ENCODE data around the gene L3MBTL4.

L3MBTL4 gene

GRCh38 chr18:6315517-6316331 is 99.0 kb downstream of the L3MBTL4 start:
- Histone ChIP-seq H3K27ac (ENCODE audit: low read depth, low read length) (no peak overlapping the region), H3K9ac (ENCODE audit: low read depth in 1 of 2, low read length in 2 of 2) (peak overlapping the region in 1 of 2 donors; percentile 54), H3K4me1 (ENCODE audit: control insufficient read depth in 1 of 2, insufficient read depth in 2 of 2, low read length in 2 of 2) (peaks cover 0 to 11% of the 10 kb centered on the region in 2 donors), H3K27me3 (ENCODE audit: control insufficient read depth in 1 of 2, insufficient read depth in 2 of 2, low read length in 2 of 2) (no peaks in the 10 kb centered on the region), H3K9me3 (ENCODE audit: control insufficient read depth in 1 of 2, low read length in 2 of 2) (no peaks in the 10 kb centered on the region), H3K4me3 (ENCODE audit: low read depth in 1 of 2, low read length in 2 of 2) (peak overlapping the region; percentile 45 to 46), H3K36me3 (ENCODE audit: control insufficient read depth in 1 of 2, insufficient read depth in 2 of 2, low read length in 2 of 2) (no peaks in the 10 kb centered on the region)

GRCh38 chr18:6313415-6313814 is 101.3 kb downstream of the L3MBTL4 start:
- H3K4me1 ChIP-seq (ENCODE audit: control insufficient read depth in 1 of 2, insufficient read depth in 2 of 2, low read length in 2 of 2), result peaks cover 0 to 11% of the 10 kb centered on the region in 2 donors
- no peaks in the 10 kb centered on the region for H3K9me3 ChIP-seq (ENCODE audit: control insufficient read depth in 1 of 2, low read length in 2 of 2)
- H3K36me3 ChIP-seq (ENCODE audit: control insufficient read depth in 1 of 2, insufficient read depth in 2 of 2, low read length in 2 of 2), result peaks cover 0 to 4% of the 10 kb centered on the region in 2 donors
- H3K27ac ChIP-seq (ENCODE audit: low read depth, low read length), result no peak overlapping the region
- no peaks in the 10 kb centered on the region for H3K27me3 ChIP-seq (ENCODE audit: control insufficient read depth in 1 of 2, insufficient read depth in 2 of 2, low read length in 2 of 2)
- H3K9ac ChIP-seq (ENCODE audit: low read depth in 1 of 2, low read length in 2 of 2), result no peak overlapping the region
- H3K4me3 ChIP-seq (ENCODE audit: low read depth in 1 of 2, low read length in 2 of 2), result no peak overlapping the region

- Histone ChIP-seq H3K4me1 (ENCODE audit: control insufficient read depth in 1 of 2, insufficient read depth in 2 of 2, low read length in 2 of 2) (peaks cover 0 to 11% of the 10 kb centered on the region in 2 donors), H3K27me3 (ENCODE audit: control insufficient read depth in 1 of 2, insufficient read depth in 2 of 2, low read length in 2 of 2) (no peaks in the 10 kb centered on the region), H3K9ac (ENCODE audit: low read depth in 1 of 2, low read length in 2 of 2) (no peak overlapping the region), H3K27ac (ENCODE audit: low read depth, low read length) (no peak overlapping the region), H3K4me3 (ENCODE audit: low read depth in 1 of 2, low read length in 2 of 2) (no peak overlapping the region), H3K9me3 (ENCODE audit: control insufficient read depth in 1 of 2, low read length in 2 of 2) (no peaks in the 10 kb centered on the region), H3K36me3 (ENCODE audit: control insufficient read depth in 1 of 2, insufficient read depth in 2 of 2, low read length in 2 of 2) (peaks cover 0 to 4% of the 10 kb centered on the region in 2 donors)
These were observed 103.1 kb downstream of the L3MBTL4 start for GRCh38 chr18:6311456-6312215.

- Histone ChIP-seq H3K4me3 (ENCODE audit: low read depth in 1 of 2, low read length in 2 of 2) (no peak overlapping the region), H3K27ac (ENCODE audit: low read depth, low read length) (no peak overlapping the region), H3K27me3 (ENCODE audit: control insufficient read depth in 1 of 2, insufficient read depth in 2 of 2, low read length in 2 of 2) (no peaks in the 10 kb centered on the region), H3K9me3 (ENCODE audit: control insufficient read depth in 1 of 2, low read length in 2 of 2) (no peaks in the 10 kb centered on the region), H3K4me1 (ENCODE audit: control insufficient read depth in 1 of 2, insufficient read depth in 2 of 2, low read length in 2 of 2) (peaks cover 0 to 6% of the 10 kb centered on the region in 2 donors), H3K9ac (ENCODE audit: low read depth in 1 of 2, low read length in 2 of 2) (no peak overlapping the region), H3K36me3 (ENCODE audit: control insufficient read depth in 1 of 2, insufficient read depth in 2 of 2, low read length in 2 of 2) (peaks cover 0 to 4% of the 10 kb centered on the region in 2 donors)
These were observed 104.0 kb downstream of the L3MBTL4 start for GRCh38 chr18:6310714-6311113.

GRCh38 chr18:6297875-6298274 is 116.8 kb downstream of the L3MBTL4 start:
- no peaks in the 10 kb centered on the region for H3K4me1 ChIP-seq (ENCODE audit: control insufficient read depth in 1 of 2, insufficient read depth in 2 of 2, low read length in 2 of 2)
- H3K9ac ChIP-seq (ENCODE audit: low read depth in 1 of 2, low read length in 2 of 2), result no peak overlapping the region
- H3K9me3 ChIP-seq (ENCODE audit: control insufficient read depth in 1 of 2, low read length in 2 of 2), result no peaks in the 10 kb centered on the region
- H3K27me3 ChIP-seq (ENCODE audit: control insufficient read depth in 1 of 2, insufficient read depth in 2 of 2, low read length in 2 of 2), result no peaks in the 10 kb centered on the region
- H3K27ac ChIP-seq (ENCODE audit: low read depth, low read length), result no peak overlapping the region
- H3K4me3 ChIP-seq (ENCODE audit: low read depth in 1 of 2, low read length in 2 of 2), result no peak overlapping the region
- no peaks in the 10 kb centered on the region for H3K36me3 ChIP-seq (ENCODE audit: control insufficient read depth in 1 of 2, insufficient read depth in 2 of 2, low read length in 2 of 2)

- no peaks in the 10 kb centered on the region for H3K27me3 ChIP-seq (ENCODE audit: control insufficient read depth in 1 of 2, insufficient read depth in 2 of 2, low read length in 2 of 2)
- H3K4me1 ChIP-seq (ENCODE audit: control insufficient read depth in 1 of 2, insufficient read depth in 2 of 2, low read length in 2 of 2), result no peaks in the 10 kb centered on the region
- no peak overlapping the region for H3K9ac ChIP-seq (ENCODE audit: low read depth in 1 of 2, low read length in 2 of 2)
- no peaks in the 10 kb centered on the region for H3K9me3 ChIP-seq (ENCODE audit: control insufficient read depth in 1 of 2, low read length in 2 of 2)
- H3K4me3 ChIP-seq (ENCODE audit: low read depth in 1 of 2, low read length in 2 of 2), result no peak overlapping the region
- no peak overlapping the region for H3K27ac ChIP-seq (ENCODE audit: low read depth, low read length)
- no peaks in the 10 kb centered on the region for H3K36me3 ChIP-seq (ENCODE audit: control insufficient read depth in 1 of 2, insufficient read depth in 2 of 2, low read length in 2 of 2)
These were observed 120.4 kb downstream of the L3MBTL4 start for GRCh38 chr18:6294148-6294784.

GRCh38 chr18:6289843-6290242 is 124.9 kb downstream of the L3MBTL4 start:
- no peak overlapping the region for H3K9ac ChIP-seq (ENCODE audit: low read depth in 1 of 2, low read length in 2 of 2)
- H3K36me3 ChIP-seq (ENCODE audit: control insufficient read depth in 1 of 2, insufficient read depth in 2 of 2, low read length in 2 of 2), result no peaks in the 10 kb centered on the region
- H3K4me3 ChIP-seq (ENCODE audit: low read depth in 1 of 2, low read length in 2 of 2), result no peak overlapping the region
- H3K27me3 ChIP-seq (ENCODE audit: control insufficient read depth in 1 of 2, insufficient read depth in 2 of 2, low read length in 2 of 2), result no peaks in the 10 kb centered on the region
- no peaks in the 10 kb centered on the region for H3K9me3 ChIP-seq (ENCODE audit: control insufficient read depth in 1 of 2, low read length in 2 of 2)
- H3K27ac ChIP-seq (ENCODE audit: low read depth, low read length), result no peak overlapping the region
- no peaks in the 10 kb centered on the region for H3K4me1 ChIP-seq (ENCODE audit: control insufficient read depth in 1 of 2, insufficient read depth in 2 of 2, low read length in 2 of 2)

- Histone ChIP-seq H3K4me1 (ENCODE audit: control insufficient read depth in 1 of 2, insufficient read depth in 2 of 2, low read length in 2 of 2) (peaks cover 0 to 7% of the 10 kb centered on the region in 2 donors), H3K9ac (ENCODE audit: low read depth in 1 of 2, low read length in 2 of 2) (no peak overlapping the region), H3K4me3 (ENCODE audit: low read depth in 1 of 2, low read length in 2 of 2) (no peak overlapping the region), H3K27ac (ENCODE audit: low read depth, low read length) (no peak overlapping the region), H3K36me3 (ENCODE audit: control insufficient read depth in 1 of 2, insufficient read depth in 2 of 2, low read length in 2 of 2) (no peaks in the 10 kb centered on the region), H3K9me3 (ENCODE audit: control insufficient read depth in 1 of 2, low read length in 2 of 2) (no peaks in the 10 kb centered on the region), H3K27me3 (ENCODE audit: control insufficient read depth in 1 of 2, insufficient read depth in 2 of 2, low read length in 2 of 2) (no peaks in the 10 kb centered on the region)
These were observed 128.1 kb downstream of the L3MBTL4 start for GRCh38 chr18:6286585-6286984.

- peaks cover 0 to 7% of the 10 kb centered on the region in 2 donors for H3K4me1 ChIP-seq (ENCODE audit: control insufficient read depth in 1 of 2, insufficient read depth in 2 of 2, low read length in 2 of 2)
- H3K27me3 ChIP-seq (ENCODE audit: control insufficient read depth in 1 of 2, insufficient read depth in 2 of 2, low read length in 2 of 2), result no peaks in the 10 kb centered on the region
- H3K9ac ChIP-seq (ENCODE audit: low read depth in 1 of 2, low read length in 2 of 2), result no peak overlapping the region
- no peaks in the 10 kb centered on the region for H3K36me3 ChIP-seq (ENCODE audit: control insufficient read depth in 1 of 2, insufficient read depth in 2 of 2, low read length in 2 of 2)
- no peak overlapping the region for H3K27ac ChIP-seq (ENCODE audit: low read depth, low read length)
- H3K9me3 ChIP-seq (ENCODE audit: control insufficient read depth in 1 of 2, low read length in 2 of 2), result no peaks in the 10 kb centered on the region
- H3K4me3 ChIP-seq (ENCODE audit: low read depth in 1 of 2, low read length in 2 of 2), result no peak overlapping the region
These were observed 129.9 kb downstream of the L3MBTL4 start for GRCh38 chr18:6284761-6285160.

GRCh38 chr18:6284300-6284699 is 130.4 kb downstream of the L3MBTL4 start:
- H3K4me1 ChIP-seq (ENCODE audit: control insufficient read depth in 1 of 2, insufficient read depth in 2 of 2, low read length in 2 of 2), result peaks cover 0 to 7% of the 10 kb centered on the region in 2 donors
- no peak overlapping the region for H3K4me3 ChIP-seq (ENCODE audit: low read depth in 1 of 2, low read length in 2 of 2)
- H3K36me3 ChIP-seq (ENCODE audit: control insufficient read depth in 1 of 2, insufficient read depth in 2 of 2, low read length in 2 of 2), result no peaks in the 10 kb centered on the region
- H3K27ac ChIP-seq (ENCODE audit: low read depth, low read length), result no peak overlapping the region
- H3K9ac ChIP-seq (ENCODE audit: low read depth in 1 of 2, low read length in 2 of 2), result no peak overlapping the region
- H3K27me3 ChIP-seq (ENCODE audit: control insufficient read depth in 1 of 2, insufficient read depth in 2 of 2, low read length in 2 of 2), result no peaks in the 10 kb centered on the region
- no peaks in the 10 kb centered on the region for H3K9me3 ChIP-seq (ENCODE audit: control insufficient read depth in 1 of 2, low read length in 2 of 2)

All from duodenal mucosa (tissue), 2 donors.